SK-N-DZ (cell line): Measurements from ENCODE around the gene ZSCAN9.

Experiments
- DNase-seq: peaks from one replicate; pipeline ENCODE4 v3.0.0-alpha.2; 2015; ENCODE audit warnings: low spot score

The ZSCAN9 gene

DNA sequence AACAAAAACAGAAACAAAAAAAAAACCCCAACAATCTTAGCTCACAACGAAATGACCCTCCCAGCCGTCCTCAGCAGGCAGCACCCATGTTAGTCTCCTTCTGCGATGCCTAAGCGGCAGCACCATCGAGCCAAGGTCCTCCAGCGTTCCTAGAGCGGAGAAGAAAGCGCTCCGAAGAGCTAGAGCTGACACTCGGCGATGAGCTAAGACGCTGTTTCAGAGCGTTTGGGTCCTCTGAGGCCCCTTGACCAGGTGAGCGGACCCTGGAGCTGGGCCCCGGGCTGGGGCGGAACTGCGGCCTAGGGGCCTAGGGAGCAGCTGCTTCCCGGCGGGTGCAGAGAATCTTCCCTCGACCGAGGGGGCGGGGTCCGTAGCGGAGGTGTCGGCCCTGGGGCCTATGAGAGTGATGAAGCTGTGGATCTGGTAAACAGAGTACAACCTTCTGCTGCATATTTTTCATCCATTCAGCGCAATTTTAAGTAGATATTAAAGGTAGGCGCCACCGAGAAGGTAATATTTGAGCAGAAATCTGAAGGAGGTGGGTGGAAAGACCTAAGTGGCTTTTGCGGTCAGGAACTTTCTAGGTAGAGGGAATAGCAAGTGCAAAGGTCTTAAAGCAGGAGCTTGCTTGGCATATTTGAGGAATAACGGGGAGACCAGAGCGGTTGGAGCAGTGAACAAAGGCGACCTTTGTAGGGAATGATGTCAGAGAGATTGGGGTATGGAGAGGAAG is 42.1 kb downstream of the ZSCAN9 start, which contains the start of gene ZSCAN26:
Gene ZSCAN26, plus strand, starts transcription at position 182 of the 733 bp plus-strand sequence. CDS start 4,777 bp downstream, outside the sequence.
- peak; percentile 92 for DNase-seq

DNA sequence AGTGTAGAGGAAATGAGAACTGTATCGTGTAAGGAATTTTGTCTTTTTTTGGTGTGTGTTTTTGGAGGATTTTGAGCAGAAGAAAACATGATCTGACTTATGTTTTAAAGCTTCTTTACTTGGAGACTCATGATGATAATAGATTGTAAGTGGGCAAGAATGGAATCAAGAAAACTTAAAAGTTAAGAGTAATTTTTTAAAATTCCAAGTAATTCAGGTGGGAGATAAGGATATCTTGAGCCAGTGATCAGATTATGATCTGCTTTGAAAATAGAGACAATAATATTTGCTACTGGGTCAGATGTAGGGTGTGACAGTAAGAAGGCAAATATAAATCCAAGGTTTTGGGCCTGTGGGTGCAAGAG is 42.6 kb downstream of the ZSCAN9 start:
- DNase-seq: no peak

- no peak for DNase-seq
These were observed 44.4 kb downstream of the ZSCAN9 start for GRCh38 chr6:28269492-28269891.

DNA sequence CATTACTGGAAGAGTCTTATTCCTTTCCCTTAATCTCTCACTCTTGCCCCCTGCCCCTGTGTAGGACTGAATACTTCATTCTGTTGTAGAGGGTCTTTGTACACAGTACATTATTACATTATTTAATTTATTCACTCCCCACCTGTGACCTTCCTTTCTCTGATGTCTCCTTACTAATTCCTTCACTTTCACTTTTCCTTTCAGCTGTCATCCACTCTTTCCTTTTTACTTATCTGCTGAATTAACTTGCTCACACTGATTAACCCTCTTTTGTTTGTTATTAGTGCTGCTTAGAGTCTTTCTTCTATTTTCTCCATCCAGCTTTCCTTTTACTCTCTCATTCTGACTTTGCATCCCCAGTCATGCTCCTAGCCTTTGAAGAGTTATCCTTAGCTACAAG is 49.8 kb downstream of the ZSCAN9 start:
- no peak for DNase-seq

GRCh38 chr6:28277746-28278145 is 52.7 kb downstream of the ZSCAN9 start:
- no peak for DNase-seq

GRCh38 chr6:28280595-28281287 is 55.7 kb downstream of the ZSCAN9 start:
- no peak for DNase-seq

GRCh38 chr6:28281288-28282064 is 56.4 kb downstream of the ZSCAN9 start, which contains the start of gene PGBD1:
Gene PGBD1 (plus strand): TSS chr6:28281572. CDS start chr6:28283814, 2,242 bp downstream.
- peak; percentile 85 for DNase-seq

DNA sequence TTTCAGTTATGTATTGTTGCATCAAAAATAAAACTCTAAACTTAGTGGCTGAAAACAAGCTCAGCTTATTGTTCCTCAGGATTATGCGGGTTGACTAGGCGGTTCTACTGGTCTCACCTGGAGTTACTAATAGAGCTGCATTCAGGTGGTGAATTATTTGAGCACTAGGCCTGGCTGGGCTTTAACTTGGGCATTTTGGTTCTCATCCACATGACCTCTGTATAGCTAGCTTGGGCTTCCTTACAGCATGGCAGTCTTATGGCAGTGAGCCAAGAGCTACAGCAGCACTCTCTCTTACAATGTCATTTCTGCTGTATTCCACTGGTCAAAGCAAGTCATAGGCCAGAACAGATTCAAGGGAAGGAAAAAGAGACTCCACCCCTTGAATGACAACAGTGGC is 57.9 kb downstream of the ZSCAN9 start:
- no peak for DNase-seq
